Activated CD4-positive, alpha-beta T cell treated with anti-CD3 and anti-CD28 coated beads, Interleukin-2, amount 50 U/mL, for 4 hours (primary cell): ENCODE measurements around the gene TMSB10.
"Not testable (repeated sequence)": the region's sequence is repeated elsewhere in the genome, so short reads cannot be mapped to it uniquely, and the experiment has no call there.

Experiments
- DNase-seq, 2 experiments: peaks; one replicate each; pipeline ENCODE4 v3.0.0-alpha.2; 2020

The TMSB10 gene

GRCh38 chr2:84904717-84905174 is 710 bp upstream of the TMSB10 start:
- DNase-seq: no peak

GRCh38 chr2:84906108-84906899 is 848 bp downstream of the TMSB10 start:
- DNase-seq: peak in 1 of 2 experiments; percentile 59

GRCh38 chr2:84906900-84907714 is 1.7 kb downstream of the TMSB10 start:
- DNase-seq: peak in 1 of 2 experiments; percentile 19

- no peak for DNase-seq
Measured at GRCh38 chr2:84908948-84909713, 3.7 kb downstream of the TMSB10 start.

- DNase-seq: no peak
Measured at GRCh38 chr2:84911135-84911678, 5.8 kb downstream of the TMSB10 start.

GRCh38 chr2:84912984-84913383 is 7.5 kb downstream of the TMSB10 start:
- DNase-seq: no peak

GRCh38 chr2:84914334-84914733 is 8.9 kb downstream of the TMSB10 start:
- DNase-seq: no peak

GRCh38 chr2:84915675-84916074 is 10.2 kb downstream of the TMSB10 start:
- DNase-seq: not testable (repeated sequence)

- DNase-seq: not testable (repeated sequence)
Measured at GRCh38 chr2:84917821-84918220, 12.4 kb downstream of the TMSB10 start.

- no peak for DNase-seq
Measured at GRCh38 chr2:84918430-84918829, 13.0 kb downstream of the TMSB10 start.

GRCh38 chr2:84919885-84920580 is 14.6 kb downstream of the TMSB10 start:
- DNase-seq: peak in 1 of 2 experiments; percentile 60

- no peak for DNase-seq
Measured at GRCh38 chr2:84923009-84923408, 17.6 kb downstream of the TMSB10 start.

GRCh38 chr2:84924173-84925106 is 19.0 kb downstream of the TMSB10 start:
- DNase-seq: peak in 1 of 2 experiments; percentile 46

- no peak for DNase-seq
Measured at GRCh38 chr2:84925336-84925723, 19.9 kb downstream of the TMSB10 start.

- peak; percentile 98 to 99 for DNase-seq
Measured at GRCh38 chr2:84925724-84926376, 20.4 kb downstream of the TMSB10 start.

GRCh38 chr2:84927275-84927627 is 21.8 kb downstream of the TMSB10 start:
- no peak for DNase-seq

GRCh38 chr2:84931384-84931821 is 25.9 kb downstream of the TMSB10 start:
- no peak for DNase-seq

- DNase-seq: peak; percentile 49 to 58
Measured at GRCh38 chr2:84938194-84938879, 32.9 kb downstream of the TMSB10 start.

GRCh38 chr2:84939426-84940087 is 34.1 kb downstream of the TMSB10 start:
- peak; percentile 63 to 66 for DNase-seq
